ENCODE measurements around the gene PLEKHG4B.
"Not testable (repeated sequence)": the region's sequence is repeated elsewhere in the genome, so short reads cannot be mapped to it uniquely, and the experiment has no call there.

The PLEKHG4B gene

DNA sequence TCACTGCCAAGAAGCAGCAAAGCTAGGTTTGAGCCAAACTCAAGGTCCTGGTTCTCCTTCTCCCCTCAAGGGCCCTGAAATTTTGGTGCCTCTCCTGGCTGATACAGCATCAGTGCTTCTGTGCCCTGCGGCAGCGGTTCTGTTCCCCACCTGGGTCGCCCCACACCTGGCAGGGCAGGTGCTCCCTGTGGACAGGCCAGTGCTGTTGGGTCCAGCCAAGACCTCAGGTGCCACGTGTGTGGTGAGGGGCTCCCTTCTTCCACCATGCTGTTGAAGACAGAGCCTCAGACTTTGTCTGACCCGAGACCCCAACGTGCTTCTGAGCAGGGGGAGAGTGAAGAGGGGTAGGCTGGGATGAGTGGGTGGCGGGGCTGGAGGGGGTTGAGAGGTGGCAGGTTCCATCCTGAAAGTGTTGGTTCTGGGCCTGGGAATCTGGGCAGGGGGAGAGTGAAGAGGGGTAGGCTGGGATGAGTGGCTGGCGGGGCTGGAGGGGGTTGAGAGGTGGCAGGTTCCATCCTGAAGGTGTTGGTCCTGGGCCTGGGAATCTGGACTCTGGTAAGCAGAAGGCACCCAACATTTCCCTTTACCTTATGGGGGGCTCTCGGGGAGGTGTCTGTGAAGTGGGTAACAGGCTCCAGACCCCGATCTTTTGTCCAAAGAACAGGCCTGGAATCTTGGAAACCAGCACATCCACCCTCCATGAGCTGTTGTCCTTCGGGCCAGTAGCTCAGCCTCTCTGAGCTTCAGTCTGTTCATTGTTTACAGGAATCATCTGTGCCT is 2.3 kb downstream of the PLEKHG4B start:
- DNase-seq = no peak

- DNase-seq = no peak
These were observed 3.4 kb downstream of the PLEKHG4B start for GRCh38 chr5:95241-95980.

- no peak for DNase-seq
These were observed 5.2 kb downstream of the PLEKHG4B start for GRCh38 chr5:96976-97660.

GRCh38 chr5:99815-100214 is 7.8 kb downstream of the PLEKHG4B start:
- no peak for DNase-seq

GRCh38 chr5:102411-103043 is 10.6 kb downstream of the PLEKHG4B start:
- DNase-seq = no peak

DNA sequence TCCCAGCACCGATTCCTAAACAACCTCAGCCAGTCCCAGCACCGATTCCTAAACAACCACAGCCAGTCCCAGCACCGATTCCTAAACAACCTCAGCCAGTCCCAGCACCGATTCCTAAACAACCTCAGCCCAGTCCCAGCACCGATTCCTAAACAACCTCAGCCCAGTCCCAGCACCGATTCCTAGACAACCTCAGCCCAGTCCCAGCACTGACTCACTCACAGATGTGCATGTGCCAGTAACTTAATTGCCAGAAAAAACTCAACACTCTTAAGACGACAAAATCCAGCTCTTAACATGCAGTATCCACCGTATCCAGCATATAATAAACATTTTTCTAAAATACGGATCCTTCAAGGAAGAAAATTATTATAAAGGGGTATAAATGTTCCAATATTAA is 12.1 kb downstream of the PLEKHG4B start:
- not testable (repeated sequence) for DNase-seq

- DNase-seq = no peak
These were observed 12.9 kb downstream of the PLEKHG4B start for GRCh38 chr5:104778-105296.

DNA sequence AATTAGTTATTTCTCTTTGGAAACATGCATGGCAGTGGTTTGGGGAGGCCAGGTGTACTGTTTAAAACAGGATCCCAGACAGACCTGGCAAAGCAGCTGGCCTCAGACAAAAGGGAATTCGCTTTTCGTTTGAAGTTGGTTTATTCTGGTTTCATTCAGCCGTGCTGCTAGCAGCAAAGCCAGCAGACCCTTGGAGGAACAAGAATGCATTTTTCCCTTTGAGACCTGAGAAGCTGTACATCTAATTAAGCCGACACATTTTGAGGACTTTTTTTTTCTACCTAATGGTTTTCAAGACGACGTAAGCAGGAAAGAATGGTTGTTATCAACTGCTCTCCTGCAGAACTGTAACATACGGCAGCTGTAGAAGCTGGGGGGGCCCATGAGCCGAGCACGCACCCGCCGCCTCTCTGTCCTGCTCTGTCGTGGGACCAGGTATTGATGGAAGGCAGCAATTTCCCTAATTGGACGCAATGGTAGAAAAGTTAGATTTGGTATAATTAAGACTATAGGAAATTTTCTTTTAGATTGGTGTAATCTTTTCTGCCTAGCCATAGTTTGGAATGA is 13.6 kb downstream of the PLEKHG4B start:
- no peak for DNase-seq

DNA sequence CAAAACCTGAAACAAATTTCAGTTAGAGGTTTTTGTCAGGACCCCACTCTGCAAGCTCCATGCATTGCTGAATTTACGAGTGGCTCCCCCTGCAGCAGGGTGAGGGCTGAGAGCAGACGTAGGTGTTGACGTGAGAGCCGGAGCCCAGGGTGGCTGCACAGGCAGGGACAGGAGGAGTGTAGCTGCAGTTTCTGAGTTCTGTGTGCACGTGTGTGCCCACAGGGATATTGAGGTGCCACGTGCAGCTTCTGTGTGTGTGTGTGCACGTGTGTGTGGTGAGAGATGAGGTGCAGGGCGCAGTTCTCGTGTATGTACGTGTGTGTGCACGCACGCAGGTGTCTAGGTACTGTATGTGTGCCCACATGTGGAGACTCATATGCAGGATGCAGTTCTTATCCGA is 14.6 kb downstream of the PLEKHG4B start:
- DNase-seq = no peak

DNA sequence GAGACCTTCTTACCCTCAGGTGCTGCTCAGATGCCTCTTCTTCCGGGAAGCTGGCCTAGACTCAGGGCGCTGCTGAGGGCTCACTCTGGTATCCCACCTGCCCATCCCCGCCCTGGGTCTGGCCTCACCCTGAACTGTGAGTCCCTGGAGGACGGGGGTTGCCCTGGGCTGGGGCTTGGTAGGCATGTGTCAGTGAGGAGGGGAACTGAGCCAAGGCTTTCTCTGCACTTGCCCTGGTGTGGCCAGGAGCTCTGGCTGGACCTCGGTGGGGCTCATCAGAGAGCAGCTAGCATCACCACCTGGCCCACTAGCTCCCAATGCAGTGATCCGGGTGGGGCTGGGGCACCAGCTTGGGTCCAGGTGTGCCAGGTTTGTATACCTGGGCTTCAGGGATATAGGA is 15.6 kb downstream of the PLEKHG4B start:
- no peak for DNase-seq

- DNase-seq = no peak
These were observed 17.9 kb downstream of the PLEKHG4B start for GRCh38 chr5:109826-110225.

DNA sequence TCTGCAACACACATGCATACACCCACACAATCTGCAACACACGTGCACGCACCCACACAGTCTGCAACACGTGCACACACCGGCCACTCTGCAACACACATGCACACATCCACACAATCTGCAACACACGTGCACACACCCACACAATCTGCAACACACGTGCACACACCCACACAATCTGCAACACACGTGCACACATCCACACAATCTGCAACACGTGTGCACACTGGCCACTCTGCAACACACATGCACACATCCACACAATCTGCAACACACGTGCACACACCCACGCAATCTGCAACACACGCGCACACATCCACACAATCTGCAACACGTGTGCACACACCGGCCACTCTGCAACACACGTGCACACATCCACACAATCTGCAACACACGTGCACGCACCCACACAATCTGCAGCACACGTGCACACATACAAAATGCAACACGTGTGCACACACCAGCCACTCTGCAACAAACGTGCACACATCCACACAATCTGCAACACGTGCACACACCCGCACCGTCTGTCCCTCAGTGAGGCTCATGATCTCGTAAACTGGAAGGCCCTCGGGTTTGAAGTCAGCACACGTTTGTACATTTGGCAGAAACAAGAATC is 18.4 kb downstream of the PLEKHG4B start:
- no peak for DNase-seq

DNA sequence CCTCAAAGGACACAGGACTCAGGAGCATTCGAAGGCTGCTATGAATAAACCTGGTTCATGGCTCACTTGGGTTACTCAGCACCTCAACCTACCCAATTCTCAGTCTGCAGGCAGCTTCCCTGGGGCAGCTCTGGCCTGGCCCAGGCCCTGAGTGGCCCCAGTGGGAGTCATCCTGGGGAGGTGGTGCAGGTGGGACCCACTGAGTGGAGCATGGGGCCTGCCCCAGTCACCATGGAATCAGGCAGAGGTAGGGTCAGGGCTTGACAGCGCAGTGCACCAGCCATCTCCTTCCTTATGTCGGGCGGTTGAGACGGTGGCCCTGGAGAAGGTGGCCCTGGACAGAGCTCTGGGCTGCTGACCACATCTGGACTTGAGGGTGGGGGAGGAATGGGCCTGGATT is 19.2 kb downstream of the PLEKHG4B start:
- no peak for DNase-seq

GRCh38 chr5:119486-120097 is 27.6 kb downstream of the PLEKHG4B start:
- DNase-seq = no peak

DNA sequence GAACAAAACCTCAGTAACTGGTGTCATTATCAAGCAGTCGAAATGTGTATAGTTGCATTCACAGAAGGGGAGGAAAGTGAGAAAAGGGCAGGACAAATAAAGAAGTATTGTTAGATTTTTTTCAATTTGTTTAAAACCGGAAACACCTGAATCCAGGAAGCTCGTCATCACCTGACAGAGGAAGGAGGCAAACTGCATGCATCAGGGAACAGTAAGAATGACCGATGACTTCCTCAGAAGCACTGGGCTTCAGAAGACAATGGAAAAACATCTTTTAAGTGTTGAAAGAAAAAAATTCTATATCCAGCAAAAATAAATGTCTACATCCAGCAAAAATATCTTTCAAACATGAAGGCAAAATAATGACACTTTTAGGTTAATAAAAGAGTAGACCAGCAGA is 29.5 kb downstream of the PLEKHG4B start:
- no peak for DNase-seq

GRCh38 chr5:125815-126214 is 33.8 kb downstream of the PLEKHG4B start:
- DNase-seq = no peak

DNA sequence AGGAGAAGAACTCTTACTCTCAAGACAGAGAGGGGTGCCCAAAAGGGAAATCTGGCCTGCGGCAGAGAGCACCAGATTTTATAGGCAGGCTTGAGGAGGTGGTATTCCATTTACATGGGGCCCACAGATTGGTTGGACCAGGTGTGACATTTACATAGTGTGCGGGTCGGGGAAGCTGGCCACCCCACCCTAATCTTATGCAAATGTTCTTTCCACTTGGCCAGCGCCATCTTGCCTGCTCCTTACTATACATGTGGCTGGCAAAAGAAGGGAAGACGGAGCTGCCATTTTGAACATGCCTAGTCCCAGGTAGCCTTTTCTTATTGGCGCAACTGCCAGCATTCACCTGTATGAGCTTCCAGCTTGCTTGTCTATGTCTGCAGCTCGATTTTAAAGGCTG is 34.8 kb downstream of the PLEKHG4B start:
- DNase-seq = no peak

GRCh38 chr5:127886-128285 is 35.9 kb downstream of the PLEKHG4B start:
- no peak for DNase-seq

DNA sequence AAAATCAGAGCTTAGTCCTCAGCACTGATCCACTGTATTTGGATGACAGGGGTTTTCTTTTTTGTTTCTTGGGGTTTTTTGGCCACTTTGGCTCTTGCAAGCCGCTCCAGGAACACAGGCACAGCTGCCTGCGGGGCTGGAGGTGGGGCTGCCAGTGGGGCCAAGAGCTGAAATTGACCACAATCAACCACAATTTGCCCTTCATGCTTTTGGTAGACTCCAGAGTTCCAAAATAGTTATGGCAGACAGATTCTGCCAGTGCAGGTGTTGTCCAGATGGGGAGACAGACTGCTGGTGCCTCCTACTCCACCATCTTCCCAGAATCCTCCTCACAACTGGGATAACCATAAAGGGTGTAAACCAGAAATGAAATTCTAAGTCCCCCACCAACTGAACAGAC is 36.5 kb downstream of the PLEKHG4B start:
- no peak for DNase-seq

GRCh38 chr5:129148-129547 is 37.2 kb downstream of the PLEKHG4B start:
- DNase-seq = no peak

DNA sequence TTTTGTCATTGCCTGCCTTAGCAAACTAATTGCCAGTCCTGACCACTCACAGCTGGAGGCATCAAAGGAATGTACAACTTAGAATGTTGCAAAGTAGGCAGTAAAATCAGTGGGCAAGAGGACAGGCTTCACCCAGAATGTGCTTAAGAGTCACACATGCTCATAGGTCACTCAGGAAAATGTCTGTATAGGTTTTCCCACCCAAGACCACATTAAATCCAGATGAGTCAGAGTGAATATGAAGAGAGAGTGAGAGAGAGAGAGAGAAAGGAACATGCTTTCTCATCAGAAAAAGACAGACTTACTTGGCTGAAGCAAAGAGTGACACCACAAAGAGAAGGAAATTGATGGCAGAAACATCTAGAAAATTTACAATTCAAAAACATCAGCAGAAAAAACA is 37.9 kb downstream of the PLEKHG4B start:
- DNase-seq = no peak

- DNase-seq = no peak
These were observed 38.7 kb downstream of the PLEKHG4B start for GRCh38 chr5:130601-131131.

Data from central memory CD4-positive, alpha-beta T cell (primary cell).